Fibroblast of lung (primary cell): ENCODE results near the gene GSTM5. TPM values are rescaled to one million over a fixed set of nuclear protein-coding genes. Genes with fewer than 3 reads are reported as not detected.
"Not testable (repeated sequence)": the region's sequence is repeated elsewhere in the genome, so short reads cannot be mapped to it uniquely, and the experiment has no call there.

Experiments
- DNase-seq, 2 donors: peaks; one replicate each; pipeline versions ENCODE4 v3.0.0 to v3.0.0-alpha.2; 2010; ENCODE audit warnings: low read depth in 2 of 2
- H2AFZ ChIP-seq: 2 replicates; pipeline ENCODE4 v1.5.1; 2012; ENCODE audit warnings: low read length, control low read depth, inconsistent platforms
- H3K27ac ChIP-seq: 2 replicates; pipeline ENCODE4 v1.5.1; 2011; ENCODE audit warnings: low read length, control low read depth; ENCODE audit not compliant: insufficient read depth
- H3K27me3 ChIP-seq: 2 replicates; pipeline ENCODE4 v1.5.1; 2011; ENCODE audit warnings: mild to moderate bottlenecking, low read length; ENCODE audit not compliant: control insufficient read depth, insufficient read depth
- H3K36me3 ChIP-seq: 2 replicates; pipeline ENCODE4 v1.5.1; 2011; ENCODE audit warnings: low read length; ENCODE audit not compliant: control insufficient read depth, insufficient read depth
- H3K4me1 ChIP-seq: 2 replicates; pipeline ENCODE4 v1.5.1; 2011; ENCODE audit warnings: low read length; ENCODE audit not compliant: control insufficient read depth, insufficient read depth; ENCODE audit errors: extremely low read depth
- H3K4me2 ChIP-seq: 2 replicates; pipeline ENCODE4 v1.5.1; 2011; ENCODE audit warnings: low read length, control low read depth; ENCODE audit not compliant: insufficient read depth; ENCODE audit errors: extremely low read depth
- H3K4me3 ChIP-seq, 4 experiments: fragments of 200-600 bp in 1 of 4; sonication (generic) in 1 of 4; replicated peaks in 1 of 4; 2 replicates each; pipeline ENCODE4 v1.5.1; 2011 to 2016; ENCODE audit warnings: low read length in 4 of 4, low read depth in 3 of 4, mild to moderate bottlenecking in 3 of 4, control low read depth in 2 of 4, inconsistent platforms in 1 of 4, mixed read lengths in 1 of 4; ENCODE audit not compliant: insufficient read depth in 1 of 4; ENCODE audit errors: control extremely low read depth in 1 of 4
- H3K79me2 ChIP-seq: 2 replicates; pipeline ENCODE4 v1.5.1; 2012; ENCODE audit warnings: mild to moderate bottlenecking, low read length, inconsistent platforms; ENCODE audit not compliant: control insufficient read depth, insufficient read depth
- H3K9ac ChIP-seq: 2 replicates; pipeline ENCODE4 v1.5.1; 2011; ENCODE audit warnings: mild to moderate bottlenecking, low read length, control low read depth; ENCODE audit not compliant: insufficient read depth
- H3K9me3 ChIP-seq: 2 replicates; pipeline ENCODE4 v1.5.1; 2012; ENCODE audit warnings: low read depth, low read length; ENCODE audit not compliant: control insufficient read depth, insufficient read depth
- H4K20me1 ChIP-seq: 2 replicates; pipeline ENCODE4 v1.5.1; 2011; ENCODE audit warnings: low read length; ENCODE audit not compliant: control insufficient read depth, insufficient read depth; ENCODE audit errors: extremely low read depth
- EZH2 ChIP-seq: IDR thresholded peaks from 2 replicates; pipeline ENCODE4 v1.5.1; 2012; ENCODE audit warnings: low read length, control low read depth, mild to moderate bottlenecking; ENCODE audit errors: missing control alignments
- polyA plus RNA-seq, 2 donors: library from polyadenylated mRNA; depleted of rRNA in 1 of 2; stranded (reverse) in 1 of 2; unstranded in 1 of 2; fragments of >200 nt; gene quantifications; 2 replicates each; pipeline ENCODE4 v1.2.1, GENCODE V29; 2011 to 2012; ENCODE audit warnings: missing spikeins in 1 of 2
- total RNA-seq: library from RNA; depleted of rRNA; stranded (reverse); fragments of >200 nt; gene quantifications from 2 replicates; pipeline ENCODE4 v1.2.1, GENCODE V29; 2014
- TF ChIP-seq, protein P1 (sequence below), 2 donors: IDR thresholded peaks in 1 of 2; conservative IDR thresholded peaks in 1 of 2; 1 replicate in 1 of 2; 2 replicates in 1 of 2; pipeline ENCODE4 v1.5.1; 2011 to 2012; ENCODE audit warnings: low read length in 2 of 2, control low read depth in 1 of 2, inconsistent platforms in 1 of 2, low read depth in 1 of 2, mild to moderate bottlenecking in 1 of 2

The GSTM5 gene
- total and polyA plus RNA-seq, 2 donors (not counting 1 experiment from before 2014, with no cell fraction given): 6.1 to 21.6 TPM

GRCh38 chr1:109671067-109671466, 41.0 kb upstream of the GSTM5 start:
- Histone ChIP-seq H3K4me3 (no peak overlapping the region), H3K9ac (no peak overlapping the region), H3K4me1 (no peaks in the 10 kb centered on the region), H3K36me3 (no peaks in the 10 kb centered on the region), H3K27me3 (no peaks in the 10 kb centered on the region), H4K20me1 (no peaks in the 10 kb centered on the region), H3K79me2 (no peaks in the 10 kb centered on the region), H2AFZ (no peak overlapping the region), H3K27ac (no peak overlapping the region), H3K4me2 (no peak overlapping the region), H3K9me3 (no peaks in the 10 kb centered on the region)
- DNase-seq: no peak
- TF ChIP-seq EZH2: no peak
- TF ChIP-seq, protein P1, sequence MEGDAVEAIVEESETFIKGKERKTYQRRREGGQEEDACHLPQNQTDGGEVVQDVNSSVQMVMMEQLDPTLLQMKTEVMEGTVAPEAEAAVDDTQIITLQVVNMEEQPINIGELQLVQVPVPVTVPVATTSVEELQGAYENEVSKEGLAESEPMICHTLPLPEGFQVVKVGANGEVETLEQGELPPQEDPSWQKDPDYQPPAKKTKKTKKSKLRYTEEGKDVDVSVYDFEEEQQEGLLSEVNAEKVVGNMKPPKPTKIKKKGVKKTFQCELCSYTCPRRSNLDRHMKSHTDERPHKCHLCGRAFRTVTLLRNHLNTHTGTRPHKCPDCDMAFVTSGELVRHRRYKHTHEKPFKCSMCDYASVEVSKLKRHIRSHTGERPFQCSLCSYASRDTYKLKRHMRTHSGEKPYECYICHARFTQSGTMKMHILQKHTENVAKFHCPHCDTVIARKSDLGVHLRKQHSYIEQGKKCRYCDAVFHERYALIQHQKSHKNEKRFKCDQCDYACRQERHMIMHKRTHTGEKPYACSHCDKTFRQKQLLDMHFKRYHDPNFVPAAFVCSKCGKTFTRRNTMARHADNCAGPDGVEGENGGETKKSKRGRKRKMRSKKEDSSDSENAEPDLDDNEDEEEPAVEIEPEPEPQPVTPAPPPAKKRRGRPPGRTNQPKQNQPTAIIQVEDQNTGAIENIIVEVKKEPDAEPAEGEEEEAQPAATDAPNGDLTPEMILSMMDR (conservative IDR thresholded peaks at IDR 0.05 in 1 of 2, IDR thresholded peaks at IDR 0.05 in 1 of 2; ENCODE audit: low read depth in 1 of 2, low read length in 2 of 2): no peak

DNA sequence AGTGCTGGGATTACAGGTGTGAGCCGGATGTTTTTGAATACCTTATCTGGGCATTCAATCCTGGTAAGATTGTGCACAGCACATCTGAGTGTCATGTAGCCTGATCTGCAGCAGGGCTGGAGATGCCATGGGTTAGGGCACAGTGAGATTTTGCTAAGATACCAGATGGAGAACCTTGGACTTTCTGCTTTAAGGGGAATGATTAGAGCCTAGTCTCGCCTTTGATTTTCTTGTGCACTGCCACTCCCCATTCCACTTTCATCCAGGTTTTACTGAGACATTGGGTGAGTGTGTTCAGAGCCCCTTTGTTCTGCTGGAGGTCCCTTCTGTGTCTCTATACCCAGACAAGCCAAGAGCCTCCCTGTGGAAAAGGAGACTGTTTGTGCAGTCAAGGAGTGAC, 38.2 kb upstream of the GSTM5 start:
- not testable (repeated sequence) for H3K79me2 ChIP-seq, H3K4me1 ChIP-seq, H3K9me3 ChIP-seq, H3K9ac ChIP-seq, H4K20me1 ChIP-seq, H3K27me3 ChIP-seq, H2AFZ ChIP-seq, H3K36me3 ChIP-seq, H3K4me2 ChIP-seq, H3K27ac ChIP-seq, H3K4me3 ChIP-seq, DNase-seq

- not testable (repeated sequence) for H3K36me3 ChIP-seq, H3K4me2 ChIP-seq, H3K4me3 ChIP-seq, H3K79me2 ChIP-seq, H3K4me1 ChIP-seq, H3K9me3 ChIP-seq, H3K9ac ChIP-seq, H2AFZ ChIP-seq, DNase-seq, H3K27ac ChIP-seq, H3K27me3 ChIP-seq, H4K20me1 ChIP-seq
Measured at GRCh38 chr1:109676683-109677381, 35.2 kb upstream of the GSTM5 start.

- DNase-seq: no peak
- no peak overlapping the region for H3K4me2 ChIP-seq
- TF ChIP-seq, protein P1 (conservative IDR thresholded peaks at IDR 0.05 in 1 of 2, IDR thresholded peaks at IDR 0.05 in 1 of 2; ENCODE audit: low read depth in 1 of 2, low read length in 2 of 2): no peak
- no peak for TF ChIP-seq EZH2
- no peaks in the 10 kb centered on the region for H4K20me1 ChIP-seq
- H3K9me3 ChIP-seq: no peaks in the 10 kb centered on the region
- no peak overlapping the region for H3K9ac ChIP-seq
- no peaks in the 10 kb centered on the region for H3K4me1 ChIP-seq
- H3K27me3 ChIP-seq: no peaks in the 10 kb centered on the region
- H3K36me3 ChIP-seq: no peaks in the 10 kb centered on the region
- H3K79me2 ChIP-seq: no peaks in the 10 kb centered on the region
- no peak overlapping the region for H2AFZ ChIP-seq
- no peak overlapping the region for H3K27ac ChIP-seq
- no peak overlapping the region for H3K4me3 ChIP-seq
Measured at GRCh38 chr1:109677459-109677858, 34.6 kb upstream of the GSTM5 start.

DNA sequence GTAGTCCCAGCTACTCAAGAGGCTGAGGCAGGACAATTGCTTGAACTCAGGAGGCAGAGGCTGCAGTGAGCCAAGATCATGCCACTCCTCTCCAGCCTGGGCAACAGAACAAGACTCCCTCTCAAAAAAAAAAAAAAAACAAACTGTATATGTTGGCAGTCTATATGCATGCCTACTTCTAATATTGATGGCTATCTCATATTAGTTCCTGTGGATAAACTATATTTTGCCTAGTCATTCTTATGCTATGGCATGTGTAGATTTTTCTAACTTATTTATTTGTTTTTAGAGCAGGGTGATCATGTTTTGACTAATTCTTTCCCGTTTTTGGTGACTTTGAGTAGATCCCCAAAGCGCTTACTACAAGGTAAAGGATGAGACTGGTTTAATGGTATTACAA, 33.4 kb upstream of the GSTM5 start:
- not testable (repeated sequence) for H3K4me3 ChIP-seq, H4K20me1 ChIP-seq, H3K4me2 ChIP-seq, DNase-seq, H3K79me2 ChIP-seq, H3K36me3 ChIP-seq, H3K9ac ChIP-seq, H3K4me1 ChIP-seq, H3K27me3 ChIP-seq, H3K27ac ChIP-seq, H2AFZ ChIP-seq, H3K9me3 ChIP-seq
